ENCODE results near the gene CACFD1.
A peak's percentile ranks its signal among the peaks of the same experiment; 100 is the strongest.

DNA sequence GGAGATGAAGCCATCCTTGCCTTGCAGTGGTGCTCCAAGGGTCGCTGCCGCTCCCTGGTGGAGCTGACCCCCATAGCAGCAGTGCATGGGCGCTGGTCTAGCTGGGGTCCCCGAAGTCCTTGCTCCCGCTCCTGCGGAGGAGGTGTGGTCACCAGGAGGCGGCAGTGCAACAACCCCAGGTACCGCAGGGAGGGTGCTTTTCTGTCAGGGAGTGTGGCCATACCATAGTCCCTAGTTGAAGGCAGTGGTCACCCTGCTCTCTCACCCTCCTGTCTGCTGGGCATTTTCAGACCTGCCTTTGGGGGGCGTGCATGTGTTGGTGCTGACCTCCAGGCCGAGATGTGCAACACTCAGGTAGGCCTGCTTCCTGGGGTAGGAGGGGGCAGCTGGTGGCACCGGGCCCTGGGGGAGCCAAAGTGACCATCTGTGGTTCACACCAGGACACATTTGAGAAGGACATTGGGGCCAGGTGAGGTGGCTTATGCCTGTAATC is 26.4 kb upstream of the CACFD1 start:
- TF ChIP-seq EP300 (IDR thresholded peaks at IDR 0.05; ENCODE audit: low read length) = no peak
- TF ChIP-seq, protein P1, sequence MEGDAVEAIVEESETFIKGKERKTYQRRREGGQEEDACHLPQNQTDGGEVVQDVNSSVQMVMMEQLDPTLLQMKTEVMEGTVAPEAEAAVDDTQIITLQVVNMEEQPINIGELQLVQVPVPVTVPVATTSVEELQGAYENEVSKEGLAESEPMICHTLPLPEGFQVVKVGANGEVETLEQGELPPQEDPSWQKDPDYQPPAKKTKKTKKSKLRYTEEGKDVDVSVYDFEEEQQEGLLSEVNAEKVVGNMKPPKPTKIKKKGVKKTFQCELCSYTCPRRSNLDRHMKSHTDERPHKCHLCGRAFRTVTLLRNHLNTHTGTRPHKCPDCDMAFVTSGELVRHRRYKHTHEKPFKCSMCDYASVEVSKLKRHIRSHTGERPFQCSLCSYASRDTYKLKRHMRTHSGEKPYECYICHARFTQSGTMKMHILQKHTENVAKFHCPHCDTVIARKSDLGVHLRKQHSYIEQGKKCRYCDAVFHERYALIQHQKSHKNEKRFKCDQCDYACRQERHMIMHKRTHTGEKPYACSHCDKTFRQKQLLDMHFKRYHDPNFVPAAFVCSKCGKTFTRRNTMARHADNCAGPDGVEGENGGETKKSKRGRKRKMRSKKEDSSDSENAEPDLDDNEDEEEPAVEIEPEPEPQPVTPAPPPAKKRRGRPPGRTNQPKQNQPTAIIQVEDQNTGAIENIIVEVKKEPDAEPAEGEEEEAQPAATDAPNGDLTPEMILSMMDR (IDR thresholded peaks at IDR 0.05 in 2 of 3, conservative IDR thresholded peaks at IDR 0.05 in 1 of 3; ENCODE audit: insufficient read depth in 2 of 3, low read depth in 1 of 3, low read length in 3 of 3) = peak; percentile 15 to 32 (median 25); a peak in 4 of 6 replicates
